ENCODE measurements around the gene ZMYND8.

- TF ChIP-seq CTCF (conservative IDR thresholded peaks at IDR 0.05 in 1 of 2, IDR thresholded peaks at IDR 0.05 in 1 of 2; ENCODE audit: low read depth in 1 of 2, low read length in 2 of 2) (no peak), EZH2 (IDR thresholded peaks at IDR 0.05; ENCODE audit: low read length, missing control alignments) (no peak)
Measured at GRCh38 chr20:47334022-47334551, 22.4 kb downstream of the ZMYND8 start.
